Fibroblast of lung (primary cell): ENCODE results near the gene DSTYK. TPM values are rescaled to one million over a fixed set of nuclear protein-coding genes. Genes with fewer than 3 reads are reported as not detected.
A peak's percentile ranks its signal among the peaks of the same experiment; 100 is the strongest.

Source experiments
- DNase-seq, 2 donors: peaks; one replicate each; pipeline versions ENCODE4 v3.0.0 to v3.0.0-alpha.2; 2010; ENCODE audit warnings: low read depth in 2 of 2
- H2AFZ ChIP-seq: 2 replicates; pipeline ENCODE4 v1.5.1; 2012; ENCODE audit warnings: low read length, control low read depth, inconsistent platforms
- H3K27ac ChIP-seq: 2 replicates; pipeline ENCODE4 v1.5.1; 2011; ENCODE audit warnings: low read length, control low read depth; ENCODE audit not compliant: insufficient read depth
- H3K27me3 ChIP-seq: 2 replicates; pipeline ENCODE4 v1.5.1; 2011; ENCODE audit warnings: mild to moderate bottlenecking, low read length; ENCODE audit not compliant: control insufficient read depth, insufficient read depth
- H3K36me3 ChIP-seq: 2 replicates; pipeline ENCODE4 v1.5.1; 2011; ENCODE audit warnings: low read length; ENCODE audit not compliant: control insufficient read depth, insufficient read depth
- H3K4me1 ChIP-seq: 2 replicates; pipeline ENCODE4 v1.5.1; 2011; ENCODE audit warnings: low read length; ENCODE audit not compliant: control insufficient read depth, insufficient read depth; ENCODE audit errors: extremely low read depth
- H3K4me2 ChIP-seq: 2 replicates; pipeline ENCODE4 v1.5.1; 2011; ENCODE audit warnings: low read length, control low read depth; ENCODE audit not compliant: insufficient read depth; ENCODE audit errors: extremely low read depth
- H3K4me3 ChIP-seq, 4 experiments: fragments of 200-600 bp in 1 of 4; sonication (generic) in 1 of 4; replicated peaks in 1 of 4; 2 replicates each; pipeline ENCODE4 v1.5.1; 2011 to 2016; ENCODE audit warnings: low read length in 4 of 4, low read depth in 3 of 4, mild to moderate bottlenecking in 3 of 4, control low read depth in 2 of 4, inconsistent platforms in 1 of 4, mixed read lengths in 1 of 4; ENCODE audit not compliant: insufficient read depth in 1 of 4; ENCODE audit errors: control extremely low read depth in 1 of 4
- H3K79me2 ChIP-seq: 2 replicates; pipeline ENCODE4 v1.5.1; 2012; ENCODE audit warnings: mild to moderate bottlenecking, low read length, inconsistent platforms; ENCODE audit not compliant: control insufficient read depth, insufficient read depth
- H3K9ac ChIP-seq: 2 replicates; pipeline ENCODE4 v1.5.1; 2011; ENCODE audit warnings: mild to moderate bottlenecking, low read length, control low read depth; ENCODE audit not compliant: insufficient read depth
- H3K9me3 ChIP-seq: 2 replicates; pipeline ENCODE4 v1.5.1; 2012; ENCODE audit warnings: low read depth, low read length; ENCODE audit not compliant: control insufficient read depth, insufficient read depth
- H4K20me1 ChIP-seq: 2 replicates; pipeline ENCODE4 v1.5.1; 2011; ENCODE audit warnings: low read length; ENCODE audit not compliant: control insufficient read depth, insufficient read depth; ENCODE audit errors: extremely low read depth
- CTCF ChIP-seq, 2 donors: IDR thresholded peaks in 1 of 2; conservative IDR thresholded peaks in 1 of 2; 1 replicate in 1 of 2; 2 replicates in 1 of 2; pipeline ENCODE4 v1.5.1; 2011 to 2012; ENCODE audit warnings: low read length in 2 of 2, control low read depth in 1 of 2, inconsistent platforms in 1 of 2, low read depth in 1 of 2, mild to moderate bottlenecking in 1 of 2
- EZH2 ChIP-seq: IDR thresholded peaks from 2 replicates; pipeline ENCODE4 v1.5.1; 2012; ENCODE audit warnings: low read length, control low read depth, mild to moderate bottlenecking; ENCODE audit errors: missing control alignments
- polyA plus RNA-seq, 2 donors: library from polyadenylated mRNA; depleted of rRNA in 1 of 2; stranded (reverse) in 1 of 2; unstranded in 1 of 2; fragments of >200 nt; gene quantifications; 2 replicates each; pipeline ENCODE4 v1.2.1, GENCODE V29; 2011 to 2012; ENCODE audit warnings: missing spikeins in 1 of 2
- total RNA-seq: library from RNA; depleted of rRNA; stranded (reverse); fragments of >200 nt; gene quantifications from 2 replicates; pipeline ENCODE4 v1.2.1, GENCODE V29; 2014

DSTYK gene
- total and polyA plus RNA-seq, 2 donors (not counting 1 experiment from before 2014, with no cell fraction given), result 24.5 to 42.6 TPM

- DNase-seq, result no peak
- H3K4me2 ChIP-seq, result no peak overlapping the region
- H3K9me3 ChIP-seq, result no peaks in the 10 kb centered on the region
- no peak overlapping the region for H3K4me3 ChIP-seq
- no peaks in the 10 kb centered on the region for H3K79me2 ChIP-seq
- no peak overlapping the region for H2AFZ ChIP-seq
- H3K9ac ChIP-seq, result no peak overlapping the region
- H3K27me3 ChIP-seq, result no peaks in the 10 kb centered on the region
- no peaks in the 10 kb centered on the region for H3K4me1 ChIP-seq
- no peak overlapping the region for H3K27ac ChIP-seq
- H3K36me3 ChIP-seq, result peaks cover 7% of the 10 kb centered on the region
- H4K20me1 ChIP-seq, result no peaks in the 10 kb centered on the region
- TF ChIP-seq EZH2 (no peak), CTCF (conservative IDR thresholded peaks at IDR 0.05 in 1 of 2, IDR thresholded peaks at IDR 0.05 in 1 of 2; ENCODE audit: low read depth in 1 of 2, low read length in 2 of 2) (no peak)
These were observed 59.0 kb downstream of the DSTYK start for GRCh38 chr1:205152505-205152904.

DNA sequence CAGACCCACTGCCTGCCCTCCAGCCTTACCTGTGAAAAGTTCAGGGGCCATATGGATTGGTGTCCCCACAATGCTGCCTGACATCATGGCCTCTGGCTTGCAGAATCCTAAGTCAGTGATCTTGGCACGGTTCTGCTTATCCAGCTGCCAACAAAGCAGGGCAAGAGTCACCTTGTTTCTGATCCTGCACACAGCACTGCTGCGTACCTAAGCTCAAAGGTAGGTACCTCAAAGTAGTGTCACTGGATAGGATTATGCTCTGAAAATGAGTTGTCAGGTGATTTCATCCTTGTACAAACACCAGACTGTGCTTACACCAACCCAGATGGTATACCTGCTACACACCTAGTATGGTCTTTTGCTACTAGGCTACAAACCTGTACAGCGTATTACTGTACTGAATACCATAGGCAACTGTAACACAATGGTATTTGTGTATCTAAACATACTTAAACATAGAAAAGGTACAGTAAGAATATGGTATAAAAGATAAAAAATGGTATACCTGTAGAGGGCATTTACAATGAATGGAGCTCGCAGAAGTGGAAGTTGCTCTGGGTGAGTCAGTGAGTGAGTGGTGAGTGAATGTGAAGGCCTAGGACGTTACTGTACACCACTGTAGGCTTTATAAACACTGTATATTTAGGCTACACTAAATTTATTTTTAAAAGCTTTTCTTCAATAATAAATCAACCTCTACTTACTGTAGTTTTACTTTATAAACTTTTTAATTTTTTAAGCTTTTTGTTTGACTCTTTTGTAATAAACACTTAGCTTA is 60.7 kb downstream of the DSTYK start:
- Histone ChIP-seq H3K79me2 (no peaks in the 10 kb centered on the region), H3K4me2 (no peak overlapping the region), H2AFZ (no peak overlapping the region), H3K27ac (no peak overlapping the region), H3K36me3 (peaks cover 5% of the 10 kb centered on the region), H3K4me1 (peaks cover 4% of the 10 kb centered on the region), H3K9ac (no peak overlapping the region), H3K27me3 (no peaks in the 10 kb centered on the region), H3K4me3 (no peak overlapping the region), H4K20me1 (no peaks in the 10 kb centered on the region), H3K9me3 (no peaks in the 10 kb centered on the region)
- TF ChIP-seq EZH2 (no peak), CTCF (conservative IDR thresholded peaks at IDR 0.05 in 1 of 2, IDR thresholded peaks at IDR 0.05 in 1 of 2; ENCODE audit: low read depth in 1 of 2, low read length in 2 of 2) (no peak)
- DNase-seq, result no peak

GRCh38 chr1:205147191-205147835 is 64.2 kb downstream of the DSTYK start:
- Histone ChIP-seq H3K27me3 (no peaks in the 10 kb centered on the region), H3K9ac (no peak overlapping the region), H3K9me3 (no peaks in the 10 kb centered on the region), H3K79me2 (no peaks in the 10 kb centered on the region), H3K4me3 (no peak overlapping the region), H3K36me3 (peaks cover 5% of the 10 kb centered on the region), H3K4me1 (peaks cover 20% of the 10 kb centered on the region), H2AFZ (no peak overlapping the region), H4K20me1 (no peaks in the 10 kb centered on the region), H3K4me2 (no peak overlapping the region), H3K27ac (peak overlapping the region; percentile 18)
- peak; percentile 15 to 84 for DNase-seq
- no peak for TF ChIP-seq EZH2
- no peak for TF ChIP-seq CTCF (conservative IDR thresholded peaks at IDR 0.05 in 1 of 2, IDR thresholded peaks at IDR 0.05 in 1 of 2; ENCODE audit: low read depth in 1 of 2, low read length in 2 of 2)
